ENCODE measurements around the gene SCN5A. TPM values are rescaled to one million over a fixed set of nuclear protein-coding genes. Genes with fewer than 3 reads are reported as not detected.

SCN5A gene
- total RNA-seq, 1 donor from 2014 or later: 3.5 TPM

- Mint-ChIP-seq H3K36me3 (no peaks in the 10 kb centered on the region), H3K4me3 (no peak overlapping the region), H3K9me3 (no peaks in the 10 kb centered on the region), H3K4me1 (ENCODE audit: unreplicated experiment) (no peaks in the 10 kb centered on the region), H3K27me3 (peaks cover 31% of the 10 kb centered on the region), H3K27ac (no peak overlapping the region)
- TF ChIP-seq, protein P1, sequence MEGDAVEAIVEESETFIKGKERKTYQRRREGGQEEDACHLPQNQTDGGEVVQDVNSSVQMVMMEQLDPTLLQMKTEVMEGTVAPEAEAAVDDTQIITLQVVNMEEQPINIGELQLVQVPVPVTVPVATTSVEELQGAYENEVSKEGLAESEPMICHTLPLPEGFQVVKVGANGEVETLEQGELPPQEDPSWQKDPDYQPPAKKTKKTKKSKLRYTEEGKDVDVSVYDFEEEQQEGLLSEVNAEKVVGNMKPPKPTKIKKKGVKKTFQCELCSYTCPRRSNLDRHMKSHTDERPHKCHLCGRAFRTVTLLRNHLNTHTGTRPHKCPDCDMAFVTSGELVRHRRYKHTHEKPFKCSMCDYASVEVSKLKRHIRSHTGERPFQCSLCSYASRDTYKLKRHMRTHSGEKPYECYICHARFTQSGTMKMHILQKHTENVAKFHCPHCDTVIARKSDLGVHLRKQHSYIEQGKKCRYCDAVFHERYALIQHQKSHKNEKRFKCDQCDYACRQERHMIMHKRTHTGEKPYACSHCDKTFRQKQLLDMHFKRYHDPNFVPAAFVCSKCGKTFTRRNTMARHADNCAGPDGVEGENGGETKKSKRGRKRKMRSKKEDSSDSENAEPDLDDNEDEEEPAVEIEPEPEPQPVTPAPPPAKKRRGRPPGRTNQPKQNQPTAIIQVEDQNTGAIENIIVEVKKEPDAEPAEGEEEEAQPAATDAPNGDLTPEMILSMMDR (conservative IDR thresholded peaks at IDR 0.05): no peak
- no peak for DNase-seq (ENCODE audit: extremely low spot score, unreplicated experiment)
Measured at GRCh38 chr3:38620236-38620635, 29.3 kb downstream of the SCN5A start.

GRCh38 chr3:38618343-38618742 lies 31.1 kb downstream of the SCN5A start:
- H3K4me1 Mint-ChIP-seq (ENCODE audit: unreplicated experiment): no peaks in the 10 kb centered on the region
- no peak for DNase-seq (ENCODE audit: extremely low spot score, unreplicated experiment)
- no peak overlapping the region for H3K27ac Mint-ChIP-seq
- peaks cover 33% of the 10 kb centered on the region for H3K27me3 Mint-ChIP-seq
- TF ChIP-seq, protein P1 (conservative IDR thresholded peaks at IDR 0.05): no peak
- H3K9me3 Mint-ChIP-seq: no peaks in the 10 kb centered on the region
- no peak overlapping the region for H3K4me3 Mint-ChIP-seq
- no peaks in the 10 kb centered on the region for H3K36me3 Mint-ChIP-seq

DNA sequence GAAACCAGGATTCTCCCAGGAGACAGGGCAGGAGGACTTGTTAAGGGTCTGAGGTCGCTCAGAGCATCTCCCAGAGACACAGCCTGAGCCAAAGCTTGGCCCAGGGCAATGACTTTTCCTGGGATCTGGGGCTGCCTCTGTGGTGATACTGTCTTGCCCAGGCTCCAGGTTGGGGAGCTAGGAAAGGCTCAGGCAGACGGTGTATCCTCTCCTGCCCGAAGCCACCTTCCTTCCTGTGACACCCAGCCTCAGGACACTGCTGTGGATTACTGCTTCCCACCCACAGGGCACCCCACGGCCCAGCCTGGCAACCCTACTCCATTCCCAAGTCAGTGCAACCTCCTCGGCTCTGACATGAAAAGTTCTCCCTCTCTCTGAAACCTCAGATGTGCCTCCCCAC lies 31.9 kb downstream of the SCN5A start:
- Mint-ChIP-seq H3K9me3 (no peaks in the 10 kb centered on the region), H3K4me3 (no peak overlapping the region), H3K36me3 (no peaks in the 10 kb centered on the region), H3K27ac (no peak overlapping the region), H3K4me1 (ENCODE audit: unreplicated experiment) (no peaks in the 10 kb centered on the region), H3K27me3 (peaks cover 30% of the 10 kb centered on the region)
- DNase-seq (ENCODE audit: extremely low spot score, unreplicated experiment): no peak
- TF ChIP-seq, protein P1 (conservative IDR thresholded peaks at IDR 0.05): no peak

DNA sequence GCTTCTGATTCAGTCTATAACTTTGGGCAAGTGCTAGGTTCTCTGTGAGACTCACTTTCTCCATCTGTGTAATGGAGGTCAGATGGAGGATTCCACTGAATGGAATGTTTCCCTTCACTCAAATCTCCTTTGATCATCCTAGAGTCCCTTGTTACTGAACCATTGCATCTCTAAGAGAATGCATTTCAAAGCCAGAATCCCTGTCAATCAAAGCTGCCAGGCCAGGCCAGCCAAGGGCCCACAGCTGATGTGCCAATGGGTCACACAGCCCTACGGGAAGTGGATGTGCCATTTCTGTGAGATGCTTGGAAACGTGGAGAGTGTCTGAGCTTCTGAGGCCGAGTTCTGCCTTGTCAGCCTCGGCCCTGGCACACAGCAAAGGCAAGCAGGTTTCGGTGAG lies 32.4 kb downstream of the SCN5A start:
- H3K27me3 Mint-ChIP-seq: peaks cover 30% of the 10 kb centered on the region
- no peak overlapping the region for H3K4me3 Mint-ChIP-seq
- DNase-seq (ENCODE audit: extremely low spot score, unreplicated experiment): no peak
- H3K4me1 Mint-ChIP-seq (ENCODE audit: unreplicated experiment): no peaks in the 10 kb centered on the region
- H3K36me3 Mint-ChIP-seq: no peaks in the 10 kb centered on the region
- TF ChIP-seq, protein P1 (conservative IDR thresholded peaks at IDR 0.05): no peak
- no peak overlapping the region for H3K27ac Mint-ChIP-seq
- no peaks in the 10 kb centered on the region for H3K9me3 Mint-ChIP-seq

DNA sequence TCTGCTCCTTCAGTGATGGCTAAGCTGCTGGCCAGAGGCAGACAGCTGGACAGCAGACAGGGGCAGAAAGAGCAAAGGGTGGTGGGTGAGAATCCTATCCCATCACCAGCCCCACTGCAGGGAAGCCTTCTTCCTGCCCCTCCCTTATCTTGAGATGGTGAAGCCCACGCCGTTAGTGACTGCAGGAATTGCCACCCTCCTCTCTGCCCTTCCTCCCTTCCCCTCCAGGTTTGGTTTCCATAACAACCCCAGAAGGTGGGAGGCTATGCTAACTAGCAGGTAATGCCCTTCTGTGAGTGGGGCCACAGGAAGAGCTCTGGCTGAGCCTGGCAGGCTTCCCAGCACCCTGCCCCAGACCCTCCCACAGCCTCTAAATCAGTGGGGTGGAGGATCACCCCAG lies 32.8 kb downstream of the SCN5A start:
- no peak for DNase-seq (ENCODE audit: extremely low spot score, unreplicated experiment)
- TF ChIP-seq, protein P1 (conservative IDR thresholded peaks at IDR 0.05): no peak
- H3K4me1 Mint-ChIP-seq (ENCODE audit: unreplicated experiment): no peaks in the 10 kb centered on the region
- no peaks in the 10 kb centered on the region for H3K9me3 Mint-ChIP-seq
- H3K36me3 Mint-ChIP-seq: no peaks in the 10 kb centered on the region
- H3K4me3 Mint-ChIP-seq: no peak overlapping the region
- H3K27me3 Mint-ChIP-seq: peaks cover 30% of the 10 kb centered on the region
- no peak overlapping the region for H3K27ac Mint-ChIP-seq

- H3K4me3 Mint-ChIP-seq: no peak overlapping the region
- H3K36me3 Mint-ChIP-seq: no peaks in the 10 kb centered on the region
- no peaks in the 10 kb centered on the region for H3K4me1 Mint-ChIP-seq (ENCODE audit: unreplicated experiment)
- TF ChIP-seq, protein P1 (conservative IDR thresholded peaks at IDR 0.05): no peak
- no peak overlapping the region for H3K27ac Mint-ChIP-seq
- no peaks in the 10 kb centered on the region for H3K9me3 Mint-ChIP-seq
- DNase-seq (ENCODE audit: extremely low spot score, unreplicated experiment): no peak
- H3K27me3 Mint-ChIP-seq: peaks cover 30% of the 10 kb centered on the region
Measured at GRCh38 chr3:38616111-38616510, 33.4 kb downstream of the SCN5A start.
